Transverse colon (tissue), 4 donors: ENCODE results near the gene TCAIM.

ENCODE experiments used
- CTCF ChIP-seq, 5 experiments: fragments of 200-600 bp in 3 of 5; fragments of 450-650 bp in 2 of 5; sonication (generic) in 3 of 5; IDR thresholded peaks; 1 replicate in 2 of 5; 2 replicates in 3 of 5; pipeline ENCODE4 v1.5.1; 2016 to 2017; ENCODE audit warnings: antibody characterized with exemption in 5 of 5, inconsistent platforms in 3 of 5, mild to moderate bottlenecking in 2 of 5, moderate library complexity in 1 of 5
- POLR2AphosphoS5 ChIP-seq, 3 donors: sonication (generic); formaldehyde crosslinking; IDR thresholded peaks; one replicate each; pipeline ENCODE4 v1.6.1; 2016; ENCODE audit warnings: antibody characterized with exemption in 3 of 3

- TF ChIP-seq POLR2AphosphoS5 (IDR thresholded peaks at IDR 0.05): no peak
- peak; percentile 66 to 86 (median 81) for TF ChIP-seq CTCF (IDR thresholded peaks at IDR 0.05)
Observed at GRCh38 chr3:44323341-44323955, 15.1 kb upstream of the TCAIM start.
